ENCODE data around the gene CSNK1G3.

The CSNK1G3 gene

GRCh38 chr5:123524146-123524545 is 12.2 kb downstream of the CSNK1G3 start:
- in situ Hi-C loops (cut with HindIII; ENCODE audit: low sequenced_read_pairs): no loop called here
- TF ChIP-seq, protein P1, sequence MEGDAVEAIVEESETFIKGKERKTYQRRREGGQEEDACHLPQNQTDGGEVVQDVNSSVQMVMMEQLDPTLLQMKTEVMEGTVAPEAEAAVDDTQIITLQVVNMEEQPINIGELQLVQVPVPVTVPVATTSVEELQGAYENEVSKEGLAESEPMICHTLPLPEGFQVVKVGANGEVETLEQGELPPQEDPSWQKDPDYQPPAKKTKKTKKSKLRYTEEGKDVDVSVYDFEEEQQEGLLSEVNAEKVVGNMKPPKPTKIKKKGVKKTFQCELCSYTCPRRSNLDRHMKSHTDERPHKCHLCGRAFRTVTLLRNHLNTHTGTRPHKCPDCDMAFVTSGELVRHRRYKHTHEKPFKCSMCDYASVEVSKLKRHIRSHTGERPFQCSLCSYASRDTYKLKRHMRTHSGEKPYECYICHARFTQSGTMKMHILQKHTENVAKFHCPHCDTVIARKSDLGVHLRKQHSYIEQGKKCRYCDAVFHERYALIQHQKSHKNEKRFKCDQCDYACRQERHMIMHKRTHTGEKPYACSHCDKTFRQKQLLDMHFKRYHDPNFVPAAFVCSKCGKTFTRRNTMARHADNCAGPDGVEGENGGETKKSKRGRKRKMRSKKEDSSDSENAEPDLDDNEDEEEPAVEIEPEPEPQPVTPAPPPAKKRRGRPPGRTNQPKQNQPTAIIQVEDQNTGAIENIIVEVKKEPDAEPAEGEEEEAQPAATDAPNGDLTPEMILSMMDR (IDR thresholded peaks at IDR 0.05; ENCODE audit: low read depth, low read length, missing control alignments): no peak
- H3K4me3 ChIP-seq (ENCODE audit: low read depth, low read length): no peak overlapping the region

GRCh38 chr5:123527190-123527589 is 15.2 kb downstream of the CSNK1G3 start:
- H3K4me3 ChIP-seq (ENCODE audit: low read depth, low read length): no peak overlapping the region
- in situ Hi-C loops (cut with HindIII; ENCODE audit: low sequenced_read_pairs): no loop called here
- DNase-seq (ENCODE audit: low read depth): no peak
- TF ChIP-seq, protein P1 (IDR thresholded peaks at IDR 0.05; ENCODE audit: low read depth, low read length, missing control alignments): no peak

More at GRCh38 chr5:123524146-123524545, 12.2 kb downstream of the CSNK1G3 start:
- no peak for DNase-seq (ENCODE audit: low read depth)

GRCh38 chr5:123528065-123528464 is 16.1 kb downstream of the CSNK1G3 start:
- in situ Hi-C loops (cut with HindIII; ENCODE audit: low sequenced_read_pairs): no loop called here
- TF ChIP-seq, protein P1 (IDR thresholded peaks at IDR 0.05; ENCODE audit: low read depth, low read length, missing control alignments): no peak
- DNase-seq (ENCODE audit: low read depth): no peak
- H3K4me3 ChIP-seq (ENCODE audit: low read depth, low read length): no peak overlapping the region

DNA sequence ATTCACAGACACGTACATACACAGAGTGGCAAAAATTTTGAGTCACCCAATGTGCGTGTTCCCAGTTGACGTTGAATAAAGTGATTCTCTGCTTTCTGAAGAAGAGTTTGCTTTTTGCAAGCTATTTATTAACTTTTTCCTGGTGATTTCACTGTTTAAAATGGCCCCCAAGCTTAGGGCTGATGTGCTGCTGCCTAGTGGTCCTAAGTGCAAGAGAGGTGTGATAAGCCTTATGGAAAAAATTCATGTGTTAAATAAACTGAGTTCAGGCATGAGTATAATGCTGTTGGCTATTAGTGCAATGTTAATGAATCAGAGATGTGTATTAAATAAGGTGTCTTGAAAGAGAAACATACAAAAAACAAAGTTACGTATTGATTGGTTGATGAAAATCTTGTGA is 16.9 kb downstream of the CSNK1G3 start:
- DNase-seq (ENCODE audit: low read depth): no peak
- TF ChIP-seq, protein P1 (IDR thresholded peaks at IDR 0.05; ENCODE audit: low read depth, low read length, missing control alignments): no peak
- no peak overlapping the region for H3K4me3 ChIP-seq (ENCODE audit: low read depth, low read length)
- in situ Hi-C loops (cut with HindIII; ENCODE audit: low sequenced_read_pairs): no loop called here

DNA sequence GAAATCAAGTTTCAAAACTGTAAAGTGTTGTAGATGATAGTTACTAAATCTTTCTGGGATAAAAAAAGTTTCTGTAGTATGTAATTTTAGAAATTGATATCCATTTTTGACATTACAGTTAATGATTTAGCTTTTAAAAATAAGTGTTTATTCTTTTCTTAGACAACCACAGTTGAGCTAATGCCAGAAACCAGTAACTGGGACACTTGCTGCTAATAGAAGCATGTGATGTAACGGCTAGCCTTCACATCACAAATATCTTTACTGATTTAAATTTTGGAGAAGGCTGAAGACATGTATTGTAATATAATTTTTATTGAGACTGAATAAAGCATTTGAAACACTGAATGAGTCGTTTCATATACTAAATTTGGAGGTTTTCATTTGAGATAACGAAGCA is 18.8 kb downstream of the CSNK1G3 start:
- TF ChIP-seq, protein P1 (IDR thresholded peaks at IDR 0.05; ENCODE audit: low read depth, low read length, missing control alignments): no peak
- in situ Hi-C loops (cut with HindIII; ENCODE audit: low sequenced_read_pairs): no loop called here
- no peak for DNase-seq (ENCODE audit: low read depth)

GRCh38 chr5:123535648-123536047 is 23.7 kb downstream of the CSNK1G3 start:
- DNase-seq (ENCODE audit: low read depth): no peak
- no peak overlapping the region for H3K4me3 ChIP-seq (ENCODE audit: low read depth, low read length)
- TF ChIP-seq, protein P1 (IDR thresholded peaks at IDR 0.05; ENCODE audit: low read depth, low read length, missing control alignments): no peak
- in situ Hi-C loops (cut with HindIII; ENCODE audit: low sequenced_read_pairs): no loop called here

More for the DNA sequence above, 18.8 kb downstream of the CSNK1G3 start:
- H3K4me3 ChIP-seq (ENCODE audit: low read depth, low read length): no peak overlapping the region

DNA sequence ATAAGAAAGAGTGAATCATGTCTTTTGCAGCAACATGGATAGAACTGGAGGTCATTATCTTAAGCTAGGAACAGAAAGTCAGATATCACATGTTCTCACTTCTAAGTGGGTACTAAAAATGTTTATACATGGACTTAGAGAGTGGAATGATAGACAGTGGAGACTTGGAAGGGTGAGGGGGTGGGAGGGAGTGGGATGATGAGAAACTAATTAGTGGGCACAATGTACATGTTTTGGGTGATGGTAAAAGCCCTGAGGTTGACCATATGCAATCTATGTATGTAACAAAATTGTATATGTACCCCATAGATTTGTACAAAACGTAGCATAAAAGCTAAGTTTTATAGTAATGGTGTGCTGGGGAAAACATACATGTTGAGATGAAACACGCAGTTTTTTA is 25.3 kb downstream of the CSNK1G3 start:
- DNase-seq (ENCODE audit: low read depth): no peak
- in situ Hi-C loops (cut with HindIII; ENCODE audit: low sequenced_read_pairs): no loop called here
- no peak overlapping the region for H3K4me3 ChIP-seq (ENCODE audit: low read depth, low read length)
- TF ChIP-seq, protein P1 (IDR thresholded peaks at IDR 0.05; ENCODE audit: low read depth, low read length, missing control alignments): no peak

Data from astrocyte of the cerebellum (primary cell).